Measurements from ENCODE around the gene RASAL2.
A peak's percentile ranks its signal among the peaks of the same experiment; 100 is the strongest.

Gene RASAL2

DNA sequence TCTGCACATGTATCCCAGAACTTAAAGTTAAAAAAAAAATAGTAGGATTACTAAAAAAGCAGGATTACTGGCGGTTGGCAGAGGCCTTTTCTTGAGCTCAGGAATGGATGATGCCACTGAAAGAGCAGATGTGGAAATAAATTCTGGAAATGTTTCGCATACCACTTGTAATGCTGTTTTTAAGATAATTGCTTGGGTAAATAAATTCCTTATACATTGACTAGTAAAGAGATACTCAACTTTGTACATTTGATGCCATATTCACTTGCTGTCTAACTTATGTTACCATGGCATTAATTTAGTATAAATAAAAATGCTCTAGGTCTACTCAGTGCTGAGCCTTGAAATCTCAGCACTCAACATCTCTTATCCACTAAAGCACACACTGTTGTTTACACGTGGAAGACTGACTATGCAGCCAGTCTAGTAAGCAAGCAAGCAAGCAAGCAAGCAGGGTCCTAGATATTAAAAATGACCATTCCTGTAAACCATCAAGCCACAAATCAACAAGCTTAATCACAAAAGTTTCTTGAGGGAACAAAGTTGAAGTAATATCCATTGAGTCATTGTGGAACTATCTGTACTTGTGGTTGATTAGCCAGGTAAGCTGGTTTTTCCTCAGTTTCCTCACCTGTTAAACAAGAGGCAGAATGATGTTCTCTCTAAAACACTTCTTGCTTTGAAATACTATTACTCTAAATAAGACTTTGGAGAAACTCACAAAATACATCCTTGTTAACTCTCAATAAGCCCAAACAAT lies 1.7 kb upstream of the RASAL2 start:
- no peak for DNase-seq (ENCODE audit: insufficient read length, low spot score)
- no peak for FAIRE-seq
- TF ChIP-seq POU2F2 (IDR thresholded peaks at IDR 0.05; ENCODE audit: low read depth, low read length) (no peak), PAX5 (IDR thresholded peaks at IDR 0.05; ENCODE audit: insufficient read depth, low read length, severe bottlenecking) (no peak), POLR2AphosphoS5 (IDR thresholded peaks at IDR 0.05; ENCODE audit: low read depth, low read length) (no peak), TAF1 (IDR thresholded peaks at IDR 0.05; ENCODE audit: low read depth, low read length) (no peak), POLR2A (IDR thresholded peaks at IDR 0.05; ENCODE audit: low read depth, low read length) (no peak), SPI1 (IDR thresholded peaks at IDR 0.05; ENCODE audit: low read depth, low read length) (no peak)

DNA sequence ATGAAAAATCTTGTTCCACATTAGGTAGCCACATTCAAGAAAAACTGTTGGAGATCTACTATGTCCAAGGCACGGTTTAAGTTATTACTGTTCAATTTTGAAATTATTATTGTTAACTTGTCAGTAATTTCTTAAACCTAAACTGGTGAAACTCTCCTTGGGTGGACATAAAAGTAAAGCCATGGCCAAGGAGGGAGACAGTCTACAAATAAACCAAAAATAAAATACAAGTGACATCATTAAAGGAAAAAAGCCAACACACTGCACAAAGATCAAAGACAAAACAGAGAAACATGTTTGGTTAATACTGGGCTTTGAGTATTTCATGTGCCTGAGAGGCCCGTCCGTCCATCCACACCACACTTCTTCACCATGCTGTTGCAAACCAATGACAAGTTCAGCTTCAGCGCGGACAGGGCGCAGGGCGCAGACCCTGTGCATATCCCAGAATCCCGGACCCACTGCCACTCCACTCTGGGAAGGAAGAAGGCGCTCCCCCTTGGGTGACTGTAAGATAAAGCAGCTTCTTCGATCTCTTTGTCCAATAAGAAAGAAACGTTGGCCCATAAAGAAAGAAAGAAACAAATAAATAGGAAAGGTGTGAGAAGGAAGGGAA lies 918 bp upstream of the RASAL2 start:
- FAIRE-seq, result no peak
- DNase-seq (ENCODE audit: insufficient read length, low spot score), result no peak
- TF ChIP-seq SPI1 (IDR thresholded peaks at IDR 0.05; ENCODE audit: low read depth, low read length), result no peak
- TF ChIP-seq POLR2AphosphoS5 (IDR thresholded peaks at IDR 0.05; ENCODE audit: low read depth, low read length), result no peak
- no peak for TF ChIP-seq PAX5 (IDR thresholded peaks at IDR 0.05; ENCODE audit: insufficient read depth, low read length, severe bottlenecking)
- no peak for TF ChIP-seq POLR2A (IDR thresholded peaks at IDR 0.05; ENCODE audit: low read depth, low read length)
- no peak for TF ChIP-seq POU2F2 (IDR thresholded peaks at IDR 0.05; ENCODE audit: low read depth, low read length)
- no peak for TF ChIP-seq TAF1 (IDR thresholded peaks at IDR 0.05; ENCODE audit: low read depth, low read length)

DNA sequence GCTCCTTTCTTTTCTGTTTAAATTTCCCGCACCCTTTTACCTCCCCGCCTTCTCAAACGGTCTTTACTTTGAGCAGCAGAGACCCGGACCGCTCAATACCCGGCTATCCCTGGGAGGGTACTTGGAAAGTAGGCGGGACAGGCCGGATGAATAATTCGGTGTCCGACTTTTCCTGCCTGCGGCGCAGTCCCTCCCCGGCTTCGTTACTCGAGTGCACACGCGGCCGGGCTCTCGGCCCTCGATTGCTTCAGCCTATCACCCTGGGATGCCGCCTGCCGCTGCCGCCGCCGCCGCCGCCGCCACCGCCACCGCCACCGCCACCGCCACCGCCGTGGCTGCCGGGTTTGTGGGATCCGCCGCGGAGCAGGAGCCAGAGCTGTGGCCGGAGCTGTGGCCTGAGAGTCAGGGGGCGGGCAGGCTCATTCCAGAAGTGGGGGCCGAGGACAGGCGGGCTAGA lies 382 bp upstream of the RASAL2 start:
- peak; percentile 26 for FAIRE-seq
- peak; percentile 89; the same call in 1 of the 2 replicates for TF ChIP-seq POU2F2 (IDR thresholded peaks at IDR 0.05; ENCODE audit: low read depth, low read length)
- no peak for TF ChIP-seq SPI1 (IDR thresholded peaks at IDR 0.05; ENCODE audit: low read depth, low read length)
- no peak for TF ChIP-seq POLR2AphosphoS5 (IDR thresholded peaks at IDR 0.05; ENCODE audit: low read depth, low read length)
- no peak for TF ChIP-seq PAX5 (IDR thresholded peaks at IDR 0.05; ENCODE audit: insufficient read depth, low read length, severe bottlenecking)
- no peak for TF ChIP-seq POLR2A (IDR thresholded peaks at IDR 0.05; ENCODE audit: low read depth, low read length)

DNA sequence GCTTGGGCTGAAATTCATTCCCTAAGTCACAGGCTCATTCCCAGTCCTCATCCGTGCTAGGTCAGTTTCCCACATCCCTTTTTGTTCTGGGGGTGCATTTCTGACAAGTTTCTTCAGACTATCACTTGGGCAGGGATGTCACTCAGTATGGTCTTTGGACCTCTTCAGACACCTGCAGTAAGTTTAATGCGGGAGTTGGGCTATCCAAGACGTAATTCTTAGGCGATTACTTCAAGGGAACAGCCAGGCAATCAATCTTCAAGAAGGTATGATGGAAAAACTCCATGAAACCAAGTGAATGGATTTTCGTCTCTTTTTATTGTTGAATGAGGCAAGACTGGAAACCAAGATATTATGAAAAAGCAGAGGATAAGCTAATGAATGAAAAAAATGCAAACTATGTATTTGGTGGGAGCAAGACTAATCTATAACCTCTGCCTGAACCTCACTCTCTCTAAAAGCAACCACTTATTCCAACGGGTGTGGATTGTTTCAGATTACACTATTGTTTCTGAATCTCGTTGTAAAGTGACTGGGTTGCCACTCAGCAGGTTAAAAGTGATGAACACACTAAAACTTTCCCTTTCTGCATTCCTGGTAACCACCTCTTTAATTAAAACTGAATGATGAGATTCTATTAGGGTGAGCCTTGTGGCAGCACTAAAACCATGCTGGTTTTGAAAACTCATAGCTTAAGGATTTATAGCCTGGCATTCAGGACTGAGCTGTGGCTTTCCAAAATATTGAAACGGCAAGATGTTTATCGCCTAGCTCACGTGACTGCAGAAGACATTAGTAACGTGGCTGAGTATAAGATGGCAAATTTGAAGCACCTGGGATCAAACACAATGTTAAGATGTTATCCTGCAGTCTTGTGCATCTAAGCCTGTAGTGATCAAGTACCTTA lies 1.1 kb downstream of the RASAL2 start:
- no peak for DNase-seq (ENCODE audit: insufficient read length, low spot score)
- no peak for FAIRE-seq

More for the DNA sequence above, 382 bp upstream of the RASAL2 start:
- peak; percentile 82 for DNase-seq (ENCODE audit: insufficient read length, low spot score)

DNA sequence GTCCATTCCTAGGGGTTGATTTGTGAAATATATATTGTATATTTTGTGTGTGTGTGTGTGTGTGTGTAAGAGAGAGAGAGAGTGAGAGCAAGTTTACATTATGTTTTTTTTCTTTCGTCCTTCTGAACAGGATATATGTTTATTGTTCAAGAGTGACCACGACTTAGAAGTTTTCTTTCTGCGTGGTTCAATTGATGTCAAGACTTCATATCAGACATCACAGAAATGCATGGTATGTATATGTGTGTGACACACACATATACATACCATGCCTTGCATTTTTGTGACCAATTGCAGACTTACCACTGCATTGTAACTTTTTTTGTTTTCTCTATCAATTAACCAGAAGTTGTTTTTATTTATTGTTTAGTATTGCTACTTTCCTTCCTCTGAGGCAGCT lies 2.5 kb downstream of the RASAL2 start:
- TF ChIP-seq POU2F2 (IDR thresholded peaks at IDR 0.05; ENCODE audit: low read depth, low read length), result no peak
- TF ChIP-seq SPI1 (IDR thresholded peaks at IDR 0.05; ENCODE audit: low read depth, low read length), result no peak
- TF ChIP-seq POLR2A (IDR thresholded peaks at IDR 0.05; ENCODE audit: low read depth, low read length), result no peak
- no peak for TF ChIP-seq TAF1 (IDR thresholded peaks at IDR 0.05; ENCODE audit: low read depth, low read length)
- TF ChIP-seq PAX5 (IDR thresholded peaks at IDR 0.05; ENCODE audit: insufficient read depth, low read length, severe bottlenecking), result no peak
- no peak for TF ChIP-seq POLR2AphosphoS5 (IDR thresholded peaks at IDR 0.05; ENCODE audit: low read depth, low read length)
- DNase-seq (ENCODE audit: insufficient read length, low spot score), result no peak
- FAIRE-seq, result no peak

More for the DNA sequence above, 1.1 kb downstream of the RASAL2 start:
- TF ChIP-seq PAX5 (IDR thresholded peaks at IDR 0.05; ENCODE audit: insufficient read depth, low read length, severe bottlenecking), result no peak
- no peak for TF ChIP-seq POLR2A (IDR thresholded peaks at IDR 0.05; ENCODE audit: low read depth, low read length)
- TF ChIP-seq SPI1 (IDR thresholded peaks at IDR 0.05; ENCODE audit: low read depth, low read length), result no peak
- no peak for TF ChIP-seq POLR2AphosphoS5 (IDR thresholded peaks at IDR 0.05; ENCODE audit: low read depth, low read length)

DNA sequence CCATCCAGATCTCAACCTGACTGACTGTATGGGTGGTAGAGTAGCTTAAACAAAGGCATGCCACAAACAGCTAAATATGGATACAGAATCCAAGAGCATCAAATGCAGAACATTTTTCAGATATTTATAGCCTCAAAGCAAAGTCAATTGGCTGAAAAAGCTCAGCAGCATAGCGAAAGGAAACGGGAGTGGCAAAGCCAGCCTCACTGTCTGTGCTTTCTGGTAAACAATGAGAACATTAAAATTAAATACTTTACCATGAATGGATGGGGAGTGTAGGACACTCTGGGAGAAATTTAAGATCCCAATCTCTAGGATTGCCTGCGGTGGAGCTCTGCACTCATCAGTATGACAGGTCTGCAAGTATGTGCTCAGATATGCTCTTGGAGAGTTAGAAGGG lies 4.4 kb downstream of the RASAL2 start:
- TF ChIP-seq POU2F2 (IDR thresholded peaks at IDR 0.05; ENCODE audit: low read depth, low read length), result no peak
- TF ChIP-seq TAF1 (IDR thresholded peaks at IDR 0.05; ENCODE audit: low read depth, low read length), result no peak
- no peak for TF ChIP-seq PAX5 (IDR thresholded peaks at IDR 0.05; ENCODE audit: insufficient read depth, low read length, severe bottlenecking)
- no peak for TF ChIP-seq POLR2A (IDR thresholded peaks at IDR 0.05; ENCODE audit: low read depth, low read length)
- TF ChIP-seq POLR2AphosphoS5 (IDR thresholded peaks at IDR 0.05; ENCODE audit: low read depth, low read length), result no peak
- TF ChIP-seq SPI1 (IDR thresholded peaks at IDR 0.05; ENCODE audit: low read depth, low read length), result no peak
- FAIRE-seq (no peak), DNase-seq (ENCODE audit: insufficient read length, low spot score) (no peak)

- TF ChIP-seq POU2F2 (IDR thresholded peaks at IDR 0.05; ENCODE audit: low read depth, low read length) (no peak), SPI1 (IDR thresholded peaks at IDR 0.05; ENCODE audit: low read depth, low read length) (no peak), PAX5 (IDR thresholded peaks at IDR 0.05; ENCODE audit: insufficient read depth, low read length, severe bottlenecking) (no peak), POLR2A (IDR thresholded peaks at IDR 0.05; ENCODE audit: low read depth, low read length) (no peak), POLR2AphosphoS5 (IDR thresholded peaks at IDR 0.05; ENCODE audit: low read depth, low read length) (no peak), TAF1 (IDR thresholded peaks at IDR 0.05; ENCODE audit: low read depth, low read length) (no peak)
- FAIRE-seq (no peak), DNase-seq (ENCODE audit: insufficient read length, low spot score) (no peak)
Observed at GRCh38 chr1:178101266-178101630, 7.3 kb downstream of the RASAL2 start.

- no peak for DNase-seq (ENCODE audit: insufficient read length, low spot score)
- no peak for FAIRE-seq
- no peak for TF ChIP-seq PAX5 (IDR thresholded peaks at IDR 0.05; ENCODE audit: insufficient read depth, low read length, severe bottlenecking)
- TF ChIP-seq TAF1 (IDR thresholded peaks at IDR 0.05; ENCODE audit: low read depth, low read length), result no peak
- TF ChIP-seq POLR2AphosphoS5 (IDR thresholded peaks at IDR 0.05; ENCODE audit: low read depth, low read length), result no peak
- no peak for TF ChIP-seq SPI1 (IDR thresholded peaks at IDR 0.05; ENCODE audit: low read depth, low read length)
- TF ChIP-seq POU2F2 (IDR thresholded peaks at IDR 0.05; ENCODE audit: low read depth, low read length), result no peak
Observed at GRCh38 chr1:178101654-178102053, 7.8 kb downstream of the RASAL2 start.

- FAIRE-seq (no peak), DNase-seq (ENCODE audit: insufficient read length, low spot score) (no peak)
- TF ChIP-seq SPI1 (IDR thresholded peaks at IDR 0.05; ENCODE audit: low read depth, low read length), result no peak
- TF ChIP-seq TAF1 (IDR thresholded peaks at IDR 0.05; ENCODE audit: low read depth, low read length), result no peak
- no peak for TF ChIP-seq POU2F2 (IDR thresholded peaks at IDR 0.05; ENCODE audit: low read depth, low read length)
- no peak for TF ChIP-seq POLR2A (IDR thresholded peaks at IDR 0.05; ENCODE audit: low read depth, low read length)
- TF ChIP-seq PAX5 (IDR thresholded peaks at IDR 0.05; ENCODE audit: insufficient read depth, low read length, severe bottlenecking), result no peak
- TF ChIP-seq POLR2AphosphoS5 (IDR thresholded peaks at IDR 0.05; ENCODE audit: low read depth, low read length), result no peak
Observed at GRCh38 chr1:178102218-178102617, 8.3 kb downstream of the RASAL2 start.

All from GM12891 (cell line).